ENCODE measurements around the gene ABLIM1.

DNA sequence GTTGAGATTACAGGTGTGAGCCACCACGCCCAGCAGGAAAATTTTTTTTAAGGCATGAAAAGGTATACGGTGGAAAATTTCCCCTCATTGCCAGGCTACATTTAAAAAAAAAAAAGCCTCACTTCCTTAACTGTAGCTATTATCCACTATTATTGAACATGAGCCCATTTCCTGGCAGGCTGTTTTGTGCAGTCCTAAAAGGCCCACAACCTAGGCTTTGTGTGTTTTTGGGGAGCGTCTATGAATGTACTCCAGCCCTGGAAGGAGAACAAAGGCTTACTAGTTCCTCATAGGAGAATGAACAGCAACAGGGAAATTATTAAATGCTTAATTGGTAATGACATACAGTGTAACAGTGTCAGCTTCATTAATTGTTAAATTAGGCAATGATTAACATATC is 111.0 kb downstream of the ABLIM1 start:
- TF ChIP-seq, protein P1, sequence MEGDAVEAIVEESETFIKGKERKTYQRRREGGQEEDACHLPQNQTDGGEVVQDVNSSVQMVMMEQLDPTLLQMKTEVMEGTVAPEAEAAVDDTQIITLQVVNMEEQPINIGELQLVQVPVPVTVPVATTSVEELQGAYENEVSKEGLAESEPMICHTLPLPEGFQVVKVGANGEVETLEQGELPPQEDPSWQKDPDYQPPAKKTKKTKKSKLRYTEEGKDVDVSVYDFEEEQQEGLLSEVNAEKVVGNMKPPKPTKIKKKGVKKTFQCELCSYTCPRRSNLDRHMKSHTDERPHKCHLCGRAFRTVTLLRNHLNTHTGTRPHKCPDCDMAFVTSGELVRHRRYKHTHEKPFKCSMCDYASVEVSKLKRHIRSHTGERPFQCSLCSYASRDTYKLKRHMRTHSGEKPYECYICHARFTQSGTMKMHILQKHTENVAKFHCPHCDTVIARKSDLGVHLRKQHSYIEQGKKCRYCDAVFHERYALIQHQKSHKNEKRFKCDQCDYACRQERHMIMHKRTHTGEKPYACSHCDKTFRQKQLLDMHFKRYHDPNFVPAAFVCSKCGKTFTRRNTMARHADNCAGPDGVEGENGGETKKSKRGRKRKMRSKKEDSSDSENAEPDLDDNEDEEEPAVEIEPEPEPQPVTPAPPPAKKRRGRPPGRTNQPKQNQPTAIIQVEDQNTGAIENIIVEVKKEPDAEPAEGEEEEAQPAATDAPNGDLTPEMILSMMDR (IDR thresholded peaks at IDR 0.05): no peak
- no peak for TF ChIP-seq POLR2A (IDR thresholded peaks at IDR 0.05)
